ENCODE data around the gene TSSC4. TPM values are rescaled to one million over a fixed set of nuclear protein-coding genes. Genes with fewer than 3 reads are reported as not detected.
A peak's percentile ranks its signal among the peaks of the same experiment; 100 is the strongest.

Gene TSSC4
- total RNA-seq, 2 experiments from 2014 or later = 36.2 to 38.9 TPM

DNA sequence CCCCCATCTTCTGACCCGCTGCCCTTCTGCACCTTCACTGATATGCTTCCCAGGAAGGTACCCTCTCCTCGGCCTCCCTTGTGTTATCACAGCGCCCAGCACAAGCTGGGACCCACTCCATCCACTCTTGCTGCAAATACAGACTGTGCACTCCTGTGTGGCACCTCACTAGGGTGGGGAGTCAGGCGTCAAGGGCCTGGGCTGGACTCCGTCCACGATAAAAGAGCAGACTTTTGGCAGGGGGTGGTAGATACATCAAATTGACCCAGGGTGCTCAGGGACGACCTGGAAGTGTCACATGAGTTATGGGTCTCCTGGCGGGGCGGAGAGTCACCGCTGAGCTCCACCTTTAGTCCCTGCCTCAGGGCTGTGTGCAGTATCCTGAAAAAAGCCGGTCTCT lies 42.9 kb downstream of the TSSC4 start:
- Mint-ChIP-seq H3K27ac (no peak overlapping the region), H3K27me3 (no peaks in the 10 kb centered on the region), H3K4me1 (ENCODE audit: low read depth) (peaks cover 32% of the 10 kb centered on the region), H3K9me3 (no peaks in the 10 kb centered on the region), H3K36me3 (ENCODE audit: low read depth) (no peaks in the 10 kb centered on the region), H3K4me3 (no peak overlapping the region)
- no peak for ATAC-seq
- TF ChIP-seq, protein P1, sequence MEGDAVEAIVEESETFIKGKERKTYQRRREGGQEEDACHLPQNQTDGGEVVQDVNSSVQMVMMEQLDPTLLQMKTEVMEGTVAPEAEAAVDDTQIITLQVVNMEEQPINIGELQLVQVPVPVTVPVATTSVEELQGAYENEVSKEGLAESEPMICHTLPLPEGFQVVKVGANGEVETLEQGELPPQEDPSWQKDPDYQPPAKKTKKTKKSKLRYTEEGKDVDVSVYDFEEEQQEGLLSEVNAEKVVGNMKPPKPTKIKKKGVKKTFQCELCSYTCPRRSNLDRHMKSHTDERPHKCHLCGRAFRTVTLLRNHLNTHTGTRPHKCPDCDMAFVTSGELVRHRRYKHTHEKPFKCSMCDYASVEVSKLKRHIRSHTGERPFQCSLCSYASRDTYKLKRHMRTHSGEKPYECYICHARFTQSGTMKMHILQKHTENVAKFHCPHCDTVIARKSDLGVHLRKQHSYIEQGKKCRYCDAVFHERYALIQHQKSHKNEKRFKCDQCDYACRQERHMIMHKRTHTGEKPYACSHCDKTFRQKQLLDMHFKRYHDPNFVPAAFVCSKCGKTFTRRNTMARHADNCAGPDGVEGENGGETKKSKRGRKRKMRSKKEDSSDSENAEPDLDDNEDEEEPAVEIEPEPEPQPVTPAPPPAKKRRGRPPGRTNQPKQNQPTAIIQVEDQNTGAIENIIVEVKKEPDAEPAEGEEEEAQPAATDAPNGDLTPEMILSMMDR (IDR thresholded peaks at IDR 0.05) = no peak
- ChIA-PET CTCF (interaction anchor here (0.9 to 6.9 kb wide), 3 partner anchors 23 to 444 kb away, joined by 3 to 46 read pairs (median 6); no protein-coding TSS in a partner anchor), POLR2A (interaction anchor here (0.6 kb wide), 1 partner anchor 37 kb away, joined by 3 read pairs; no protein-coding TSS in a partner anchor)
- intact Hi-C loops (cut with micrococcal nuclease) = no loop called here
- DNase-seq = no peak

DNA sequence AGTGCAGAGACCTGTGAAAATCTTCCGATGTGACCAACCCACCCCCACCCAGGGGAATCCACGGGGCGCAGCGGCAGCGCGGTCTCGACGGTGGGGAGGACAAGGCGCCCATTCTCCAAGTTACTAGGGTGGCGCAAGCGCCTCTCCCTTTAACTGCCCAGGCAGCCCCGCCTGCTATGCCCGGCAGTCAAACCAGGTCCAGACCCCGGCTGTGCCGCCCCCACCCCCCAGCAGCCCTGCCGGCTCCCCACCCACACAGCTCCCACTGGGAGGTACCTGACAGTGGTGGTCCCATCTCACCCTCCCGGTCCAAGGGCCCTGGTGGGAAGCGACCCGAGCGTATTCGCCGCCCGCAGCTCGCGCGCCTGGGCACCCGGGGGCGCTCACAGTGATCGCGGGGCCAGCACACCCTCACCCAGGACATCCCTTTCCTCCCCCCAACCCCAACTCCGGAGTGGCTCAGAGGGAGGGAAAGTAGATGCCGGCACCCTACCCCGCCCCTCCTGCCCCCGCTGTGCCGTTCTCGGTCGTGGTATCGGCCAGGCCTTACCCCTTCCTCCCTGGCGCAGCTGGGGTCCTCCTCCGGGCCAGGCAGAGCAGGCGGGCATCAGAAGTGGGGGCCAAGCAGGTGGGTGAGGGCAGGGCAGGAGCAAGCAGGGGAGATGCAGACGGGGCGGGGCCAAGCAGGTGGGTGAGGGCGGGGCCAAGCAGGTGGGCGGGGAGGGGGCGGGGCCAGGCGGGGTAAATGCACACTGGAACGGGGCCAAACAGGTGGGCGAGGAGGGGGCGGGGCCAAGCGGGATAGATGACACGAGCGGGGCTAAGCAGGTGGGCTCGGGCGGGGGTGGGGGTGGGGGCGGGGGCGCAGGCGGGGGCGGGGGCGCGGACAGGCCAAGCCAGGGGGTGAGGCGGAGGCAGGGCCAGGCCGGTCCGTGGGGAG lies 43.6 kb downstream of the TSSC4 start, which contains the start of gene TRPM5:
TRPM5 (minus strand) TSS at position 634 of the 940 bp plus-strand sequence. CDS start 21,478 bp downstream, outside the sequence.
- POLR2A ChIA-PET = interaction anchor here (0.7 kb wide), 1 partner anchor 23 kb away, joined by 3 read pairs; no protein-coding TSS in a partner anchor
- CTCF ChIA-PET = interaction anchor here (0.9 to 6.9 kb wide), 6 partner anchors 24 to 445 kb away, joined by 3 to 46 read pairs (median 4); no protein-coding TSS in a partner anchor
- H3K9me3 Mint-ChIP-seq = no peaks in the 10 kb centered on the region
- peaks cover 32% of the 10 kb centered on the region for H3K4me1 Mint-ChIP-seq (ENCODE audit: low read depth)
- peak; percentile 89 for DNase-seq
- peak within 1 kb of the TSS; percentile 73 for H3K27ac Mint-ChIP-seq
- no peaks in the 10 kb centered on the region for H3K27me3 Mint-ChIP-seq
- no peaks in the 10 kb centered on the region for H3K36me3 Mint-ChIP-seq (ENCODE audit: low read depth)
- intact Hi-C loops (cut with micrococcal nuclease) = no loop called here
- ATAC-seq = peak; percentile 50
- TF ChIP-seq, protein P1 (IDR thresholded peaks at IDR 0.05) = no peak
- H3K4me3 Mint-ChIP-seq = peak within 1 kb of the TSS; percentile 91

DNA sequence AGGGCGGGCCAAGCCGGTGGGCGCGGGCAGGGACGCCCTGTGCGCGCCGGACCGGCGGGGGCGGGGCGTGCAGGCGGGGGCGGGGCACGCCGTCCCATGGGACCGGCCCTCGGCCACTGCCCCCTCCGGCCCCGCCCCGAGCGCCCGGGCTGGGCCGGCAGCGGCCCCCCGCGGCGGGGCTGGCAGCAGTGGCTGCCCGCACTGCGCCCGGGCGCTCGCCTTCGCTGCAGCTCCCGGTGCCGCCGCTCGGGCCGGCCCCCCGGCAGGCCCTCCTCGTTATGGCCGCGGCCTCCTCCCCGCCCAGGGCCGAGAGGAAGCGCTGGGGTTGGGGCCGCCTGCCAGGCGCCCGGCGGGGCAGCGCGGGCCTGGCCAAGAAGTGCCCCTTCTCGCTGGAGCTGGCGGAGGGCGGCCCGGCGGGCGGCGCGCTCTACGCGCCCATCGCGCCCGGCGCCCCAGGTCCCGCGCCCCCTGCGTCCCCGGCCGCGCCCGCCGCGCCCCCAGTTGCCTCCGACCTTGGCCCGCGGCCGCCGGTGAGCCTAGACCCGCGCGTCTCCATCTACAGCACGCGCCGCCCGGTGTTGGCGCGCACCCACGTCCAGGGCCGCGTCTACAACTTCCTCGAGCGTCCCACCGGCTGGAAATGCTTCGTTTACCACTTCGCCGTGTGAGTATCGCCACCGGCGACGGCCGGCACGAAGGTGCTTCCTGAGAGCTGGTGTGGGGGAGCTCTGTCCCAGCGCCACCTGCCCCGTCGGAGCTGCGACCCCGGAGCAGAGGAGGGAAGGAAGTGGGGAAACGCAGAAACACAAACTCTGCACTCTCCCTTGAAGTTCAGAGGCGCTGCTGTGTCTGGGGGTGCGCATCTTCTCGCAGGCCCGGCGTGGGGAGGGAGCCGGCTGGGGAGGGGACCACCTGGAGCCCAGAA lies 44.5 kb downstream of the TSSC4 start, which contains the start of gene KCNQ1:
KCNQ1 (plus strand) TSS at position 188 of the 925 bp plus-strand sequence; CDS start at position 279, 91 bp downstream.
- H3K4me3 Mint-ChIP-seq = peak within 1 kb of the TSS; percentile 91
- no peaks in the 10 kb centered on the region for H3K9me3 Mint-ChIP-seq
- ChIA-PET CTCF (interaction anchor here (1.0 to 6.9 kb wide), 7 partner anchors 22 to 444 kb away, joined by 3 to 46 read pairs (median 3); no protein-coding TSS in a partner anchor), POLR2A (interaction anchor here (0.7 to 1.1 kb wide), 2 partner anchors 22 to 23 kb away, joined by 3 read pairs; no protein-coding TSS in a partner anchor)
- H3K27me3 Mint-ChIP-seq = no peaks in the 10 kb centered on the region
- no peaks in the 10 kb centered on the region for H3K36me3 Mint-ChIP-seq (ENCODE audit: low read depth)
- intact Hi-C loops (cut with micrococcal nuclease) = no loop called here
- ATAC-seq (peak; percentile 70), DNase-seq (peak; percentile 47)
- peaks cover 32% of the 10 kb centered on the region for H3K4me1 Mint-ChIP-seq (ENCODE audit: low read depth)
- TF ChIP-seq, protein P1 (IDR thresholded peaks at IDR 0.05) = no peak
- H3K27ac Mint-ChIP-seq = peak within 1 kb of the TSS; percentile 73

DNA sequence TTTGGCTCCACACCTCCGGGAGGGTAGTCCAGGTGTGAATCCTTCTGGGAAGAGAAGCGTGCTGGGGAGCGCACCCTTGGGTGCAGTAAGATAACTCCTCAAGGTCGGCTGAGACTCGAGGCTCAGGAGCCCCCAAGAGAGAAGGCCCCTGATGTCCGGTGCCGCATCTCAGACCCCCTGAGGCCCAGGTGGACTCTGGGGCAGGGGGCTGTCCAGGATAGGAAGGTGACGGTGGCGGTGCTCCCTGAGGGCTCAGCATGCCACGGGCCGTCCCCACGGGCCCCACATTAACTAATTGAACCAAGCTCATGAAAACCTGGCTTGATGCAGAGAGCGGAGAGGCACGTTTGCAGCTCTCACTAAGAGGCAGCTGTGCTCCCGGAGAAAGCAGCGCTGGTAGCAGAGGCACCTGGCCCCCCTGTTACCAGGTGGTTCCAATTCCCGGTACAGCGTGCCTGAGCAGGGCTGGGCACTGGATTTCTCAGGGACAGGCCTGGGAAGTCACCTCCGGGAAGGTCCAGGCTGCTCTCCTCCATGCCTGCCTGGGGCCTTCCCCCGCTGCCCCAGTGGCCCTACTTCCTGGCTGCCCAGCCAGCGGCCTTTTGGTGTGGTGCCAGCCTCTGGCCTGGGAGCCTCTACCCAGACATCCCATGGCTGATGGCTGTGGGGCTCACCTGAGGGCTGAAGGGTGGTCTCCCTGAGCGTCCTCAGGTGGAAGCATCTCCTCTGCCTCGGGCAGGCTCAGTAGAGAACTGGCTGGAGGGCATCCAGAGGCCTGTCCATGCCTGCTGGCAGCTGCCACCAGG lies 45.4 kb downstream of the TSSC4 start:
- TF ChIP-seq, protein P1 (IDR thresholded peaks at IDR 0.05) = no peak
- POLR2A ChIA-PET = interaction anchor here (1.1 kb wide), 1 partner anchor 22 kb away, joined by 3 read pairs; no protein-coding TSS in a partner anchor
- Mint-ChIP-seq H3K4me3 (peak overlapping the region; percentile 91), H3K27me3 (no peaks in the 10 kb centered on the region), H3K9me3 (no peaks in the 10 kb centered on the region), H3K27ac (no peak overlapping the region), H3K4me1 (ENCODE audit: low read depth) (peaks cover 32% of the 10 kb centered on the region), H3K36me3 (ENCODE audit: low read depth) (no peaks in the 10 kb centered on the region)
- DNase-seq = no peak
- intact Hi-C loops (cut with micrococcal nuclease) = no loop called here
- ATAC-seq = no peak
- CTCF ChIA-PET = interaction anchor here (0.9 to 6.9 kb wide), 5 partner anchors 21 to 443 kb away, joined by 3 to 46 read pairs (median 3); no protein-coding TSS in a partner anchor

Data from activated CD8-positive, alpha-beta T cell treated with anti-CD3 and anti-CD28 coated beads for 36 hours (primary cell).